Raji (cell line): ENCODE measurements around the gene HEG1.

Experiments
- POLR2A ChIP-seq: IDR thresholded peaks from 2 replicates; pipeline ENCODE4 v1.6.1; 2011; ENCODE audit warnings: low read depth, low read length, control low read depth; ENCODE audit not compliant: insufficient read depth

The HEG1 gene

DNA sequence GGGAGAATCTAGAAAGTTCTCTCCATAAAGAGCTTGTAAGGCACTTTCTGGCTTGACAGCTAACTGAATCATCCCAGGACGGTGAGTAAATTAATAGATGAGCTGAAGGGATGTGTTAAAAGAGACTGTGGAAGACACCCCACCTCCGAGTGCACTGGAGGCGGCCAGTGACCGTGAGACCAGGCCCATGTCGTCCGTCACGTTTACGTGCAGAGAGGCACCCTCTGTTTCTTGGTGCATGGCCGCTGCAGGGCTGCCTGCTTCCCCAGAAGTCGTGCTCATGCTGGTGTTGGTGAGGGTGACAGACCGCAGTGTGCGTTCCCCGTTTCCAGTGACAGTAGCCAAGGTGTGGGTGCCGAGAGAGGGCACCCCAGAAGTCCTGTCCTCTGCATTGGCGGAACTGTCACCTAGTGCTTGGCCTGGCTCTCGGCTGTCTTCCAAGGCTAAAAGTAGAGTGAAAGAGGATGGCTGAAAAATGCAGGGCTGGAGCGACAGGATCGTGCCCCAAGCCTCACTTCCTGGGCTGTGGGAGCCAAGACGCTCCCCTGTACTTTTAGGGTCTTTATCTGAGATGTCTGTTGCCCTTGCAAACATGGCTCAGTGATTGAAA, 41.1 kb downstream of the HEG1 start:
- no peak for TF ChIP-seq POLR2A

- TF ChIP-seq POLR2A: no peak
Observed at GRCh38 chr3:125013095-125013494, 42.7 kb downstream of the HEG1 start.

- TF ChIP-seq POLR2A: no peak
Observed at GRCh38 chr3:125011941-125012340, 43.9 kb downstream of the HEG1 start.

GRCh38 chr3:125010393-125010792, 45.4 kb downstream of the HEG1 start:
- no peak for TF ChIP-seq POLR2A

DNA sequence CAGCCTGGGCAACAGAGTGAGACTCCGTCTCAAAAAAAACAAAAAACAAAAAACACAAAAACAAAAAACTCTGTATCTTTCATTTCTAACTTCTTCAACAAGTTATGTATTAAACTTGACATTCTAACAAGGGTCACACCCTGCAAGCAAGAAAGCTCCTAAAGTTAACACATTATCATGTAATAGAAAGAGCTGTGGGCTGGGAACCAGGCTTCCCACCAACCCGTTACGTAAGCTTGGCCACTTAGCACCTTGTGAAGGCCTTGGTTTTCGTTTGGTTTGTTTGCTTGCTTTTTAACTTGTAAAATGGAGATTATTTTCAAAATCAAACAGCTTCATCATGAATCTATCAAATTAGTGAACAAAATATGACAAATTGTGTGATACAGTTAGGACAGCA, 47.0 kb downstream of the HEG1 start:
- no peak for TF ChIP-seq POLR2A

DNA sequence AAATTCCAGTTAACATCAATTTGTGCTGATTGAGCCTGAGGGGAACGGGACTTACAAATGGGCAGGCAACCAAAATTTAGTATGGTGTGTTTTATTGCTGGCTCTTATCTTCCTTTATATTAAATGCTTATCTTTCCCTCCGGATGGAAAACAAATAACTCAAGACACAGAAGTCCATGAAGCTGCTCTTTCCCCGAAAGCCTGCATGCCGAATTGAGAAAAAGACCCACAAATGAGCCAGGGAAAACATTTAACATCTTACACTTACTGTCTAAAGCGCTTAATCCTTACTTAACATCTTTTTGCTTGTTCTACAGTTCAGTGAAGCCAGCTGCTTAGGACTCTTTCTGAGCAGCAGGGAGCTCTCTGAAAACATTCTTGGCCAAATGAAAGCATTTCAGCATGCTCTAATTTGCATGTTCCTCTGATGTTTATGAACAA, 49.5 kb downstream of the HEG1 start:
- no peak for TF ChIP-seq POLR2A

- no peak for TF ChIP-seq POLR2A
Observed at GRCh38 chr3:125005676-125006075, 50.1 kb downstream of the HEG1 start.

DNA sequence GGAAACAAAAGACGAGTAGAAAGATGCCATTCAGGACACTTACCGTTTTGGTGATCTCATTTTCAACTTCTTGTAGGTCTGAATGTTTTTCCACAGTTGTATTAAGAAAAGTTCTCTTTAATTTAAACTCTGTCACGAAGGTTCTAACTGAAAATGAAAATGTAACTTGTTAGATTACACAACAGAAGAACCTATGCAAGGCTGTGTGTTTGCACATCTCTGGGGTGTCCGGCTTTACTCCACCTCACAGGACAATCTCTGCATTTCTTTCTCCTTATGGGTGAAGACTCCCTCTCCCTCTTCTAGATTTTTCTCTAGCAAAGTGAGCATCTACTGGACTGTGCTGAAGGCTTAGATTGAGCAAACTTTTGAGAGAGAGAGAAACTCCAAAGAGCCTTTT, 50.6 kb downstream of the HEG1 start:
- no peak for TF ChIP-seq POLR2A

GRCh38 chr3:125003859-125004595, 51.8 kb downstream of the HEG1 start:
- TF ChIP-seq POLR2A: no peak

DNA sequence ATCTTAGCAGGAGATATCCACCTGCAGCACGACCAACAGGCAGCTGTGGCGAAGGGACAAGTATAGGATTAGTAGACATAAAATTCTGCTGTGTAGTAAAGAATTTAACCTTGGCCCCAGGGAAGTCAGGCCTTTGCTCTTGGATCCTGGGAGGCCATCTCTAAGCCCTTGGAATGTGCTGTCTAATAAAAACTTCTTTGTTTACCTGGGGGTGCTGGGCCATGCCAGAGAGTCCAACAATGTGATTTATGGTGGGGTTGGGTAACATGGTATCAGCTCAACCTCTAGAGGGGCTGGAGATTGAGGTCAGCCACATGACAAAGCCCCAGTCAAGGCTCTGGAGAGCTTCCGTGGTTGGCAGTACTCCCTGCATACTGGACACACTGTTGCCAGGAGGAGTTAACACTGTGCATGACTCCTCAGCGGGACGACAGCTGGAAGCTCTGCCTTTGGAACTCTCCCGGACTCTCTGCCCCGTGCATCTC, 52.4 kb downstream of the HEG1 start:
- no peak for TF ChIP-seq POLR2A

- TF ChIP-seq POLR2A: no peak
Observed at GRCh38 chr3:125002414-125003368, 53.1 kb downstream of the HEG1 start.

DNA sequence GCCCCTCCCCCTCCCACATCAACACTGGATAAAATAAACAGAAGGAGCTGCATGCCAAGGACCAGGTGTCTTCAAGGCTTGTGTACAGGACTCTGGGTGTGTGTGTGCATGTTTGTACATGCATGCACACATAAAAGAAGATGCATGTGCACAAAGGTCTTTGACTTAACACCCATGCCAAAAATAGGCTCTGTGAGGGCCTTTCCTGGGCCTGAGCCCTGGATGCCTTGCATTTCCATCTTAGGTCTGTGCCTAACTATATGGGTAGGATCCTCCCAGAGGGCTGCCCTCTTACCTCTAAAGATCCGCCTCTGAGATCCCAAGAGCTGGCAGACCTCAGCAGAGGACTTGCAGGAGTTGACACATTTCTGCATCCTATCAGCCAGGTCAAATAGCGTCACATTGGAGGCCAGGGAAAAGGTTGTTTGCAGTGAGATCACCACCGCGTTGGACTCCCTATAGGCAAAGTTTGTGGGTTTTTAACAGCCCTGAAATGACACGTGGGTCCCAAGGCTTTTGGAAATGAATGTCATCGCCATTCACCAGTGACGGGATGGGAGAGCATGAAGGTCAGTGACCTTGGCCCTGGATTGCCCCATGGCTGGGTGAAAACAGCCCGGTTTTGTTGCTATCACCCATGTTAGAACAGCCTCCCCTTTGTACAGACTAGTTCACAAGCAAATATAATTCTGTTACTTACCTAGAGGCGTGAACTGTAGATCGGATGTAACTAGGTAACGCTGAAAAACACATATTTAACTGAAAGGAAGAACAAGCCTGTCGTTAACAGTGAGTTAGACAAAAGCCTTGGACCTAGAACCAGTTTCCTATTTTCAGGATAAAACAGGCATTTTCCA, 54.0 kb downstream of the HEG1 start:
- TF ChIP-seq POLR2A: no peak

GRCh38 chr3:125000661-125001060, 55.1 kb downstream of the HEG1 start:
- TF ChIP-seq POLR2A: no peak

- TF ChIP-seq POLR2A: no peak
Observed at GRCh38 chr3:124999897-125000435, 55.8 kb downstream of the HEG1 start.
